Measurements from ENCODE around the gene CYP3A4.
"Not testable (repeated sequence)": the region's sequence is repeated elsewhere in the genome, so short reads cannot be mapped to it uniquely, and the experiment has no call there.

CYP3A4 gene

GRCh38 chr7:99723201-99723600 lies 60.8 kb downstream of the CYP3A4 start:
- DNase-seq (ENCODE audit: low read depth in 3 of 3) = not testable (repeated sequence)

GRCh38 chr7:99720800-99721595 lies 63.0 kb downstream of the CYP3A4 start:
- no peak for DNase-seq (ENCODE audit: low read depth in 3 of 3)

GRCh38 chr7:99719996-99720769 lies 63.8 kb downstream of the CYP3A4 start:
- DNase-seq (ENCODE audit: low read depth in 3 of 3) = no peak

- no peak for DNase-seq (ENCODE audit: low read depth in 3 of 3)
Measured at GRCh38 chr7:99713995-99714570, 69.9 kb downstream of the CYP3A4 start.

- no peak for DNase-seq (ENCODE audit: low read depth in 3 of 3)
Measured at GRCh38 chr7:99709838-99710578, 74.0 kb downstream of the CYP3A4 start.

- DNase-seq (ENCODE audit: low read depth in 3 of 3) = no peak
Measured at GRCh38 chr7:99709260-99709659, 74.7 kb downstream of the CYP3A4 start.

- no peak for DNase-seq (ENCODE audit: low read depth in 3 of 3)
Measured at GRCh38 chr7:99707096-99707495, 76.9 kb downstream of the CYP3A4 start.
